ENCODE data around the gene SSBP2.
A peak's percentile ranks its signal among the peaks of the same experiment; 100 is the strongest.

The SSBP2 gene

GRCh38 chr5:81751009-81751835 is at the start of gene SSBP2:
TSS of gene SSBP2 (minus strand) at chr5:81751097. CDS start at chr5:81751042, 55 bp downstream.
- no peak for TF ChIP-seq ZNF274 (IDR thresholded peaks at IDR 0.05; ENCODE audit: low read depth, low read length)
- peak within 1 kb of the TSS; percentile 80 for H3K4me3 ChIP-seq (ENCODE audit: low read length)

- no peak for TF ChIP-seq ZNF274 (IDR thresholded peaks at IDR 0.05; ENCODE audit: low read depth, low read length)
- no peak overlapping the region for H3K4me3 ChIP-seq (ENCODE audit: low read length)
Measured at GRCh38 chr5:81795666-81796065, 44.8 kb upstream of the SSBP2 start.

- TF ChIP-seq ZNF274 (IDR thresholded peaks at IDR 0.05; ENCODE audit: low read depth, low read length) = no peak
- H3K4me3 ChIP-seq (ENCODE audit: low read length) = no peak overlapping the region
Measured at GRCh38 chr5:81794226-81794625, 43.3 kb upstream of the SSBP2 start.

GRCh38 chr5:81790336-81790735 is 39.4 kb upstream of the SSBP2 start:
- no peak for TF ChIP-seq ZNF274 (IDR thresholded peaks at IDR 0.05; ENCODE audit: low read depth, low read length)
- no peak overlapping the region for H3K4me3 ChIP-seq (ENCODE audit: low read length)

GRCh38 chr5:81789033-81789432 is 38.1 kb upstream of the SSBP2 start:
- no peak for TF ChIP-seq ZNF274 (IDR thresholded peaks at IDR 0.05; ENCODE audit: low read depth, low read length)
- no peak overlapping the region for H3K4me3 ChIP-seq (ENCODE audit: low read length)

GRCh38 chr5:81788329-81788728 is 37.4 kb upstream of the SSBP2 start:
- no peak overlapping the region for H3K4me3 ChIP-seq (ENCODE audit: low read length)
- no peak for TF ChIP-seq ZNF274 (IDR thresholded peaks at IDR 0.05; ENCODE audit: low read depth, low read length)

GRCh38 chr5:81787474-81788242 is 36.8 kb upstream of the SSBP2 start:
- no peak for TF ChIP-seq ZNF274 (IDR thresholded peaks at IDR 0.05; ENCODE audit: low read depth, low read length)
- H3K4me3 ChIP-seq (ENCODE audit: low read length) = no peak overlapping the region

- H3K4me3 ChIP-seq (ENCODE audit: low read length) = no peak overlapping the region
- TF ChIP-seq ZNF274 (IDR thresholded peaks at IDR 0.05; ENCODE audit: low read depth, low read length) = no peak
Measured at GRCh38 chr5:81786991-81787390, 36.1 kb upstream of the SSBP2 start.

- no peak overlapping the region for H3K4me3 ChIP-seq (ENCODE audit: low read length)
- no peak for TF ChIP-seq ZNF274 (IDR thresholded peaks at IDR 0.05; ENCODE audit: low read depth, low read length)
Measured at GRCh38 chr5:81786496-81786895, 35.6 kb upstream of the SSBP2 start.

- no peak overlapping the region for H3K4me3 ChIP-seq (ENCODE audit: low read length)
- no peak for TF ChIP-seq ZNF274 (IDR thresholded peaks at IDR 0.05; ENCODE audit: low read depth, low read length)
Measured at GRCh38 chr5:81785322-81785721, 34.4 kb upstream of the SSBP2 start.

- no peak overlapping the region for H3K4me3 ChIP-seq (ENCODE audit: low read length)
- TF ChIP-seq ZNF274 (IDR thresholded peaks at IDR 0.05; ENCODE audit: low read depth, low read length) = no peak
Measured at GRCh38 chr5:81783401-81783800, 32.5 kb upstream of the SSBP2 start.

- no peak for TF ChIP-seq ZNF274 (IDR thresholded peaks at IDR 0.05; ENCODE audit: low read depth, low read length)
- H3K4me3 ChIP-seq (ENCODE audit: low read length) = no peak overlapping the region
Measured at GRCh38 chr5:81782811-81783210, 31.9 kb upstream of the SSBP2 start.

GRCh38 chr5:81779916-81780266 is 29.0 kb upstream of the SSBP2 start:
- H3K4me3 ChIP-seq (ENCODE audit: low read length) = no peak overlapping the region
- TF ChIP-seq ZNF274 (IDR thresholded peaks at IDR 0.05; ENCODE audit: low read depth, low read length) = no peak

- no peak for TF ChIP-seq ZNF274 (IDR thresholded peaks at IDR 0.05; ENCODE audit: low read depth, low read length)
- peak overlapping the region; percentile 59; the same call in 1 of the 2 replicates for H3K4me3 ChIP-seq (ENCODE audit: low read length)
Measured at GRCh38 chr5:81779125-81779915, 28.4 kb upstream of the SSBP2 start.

Measured in GM08714 (cell line).